Jurkat, Clone E6-1 (cell line): ENCODE measurements around the gene PCID2.

ENCODE experiments used
- DNase-seq: peaks from one replicate; pipeline ENCODE4 v3.0.0-alpha.2; 2011; ENCODE audit warnings: low read depth, low spot score
- H3K4me3 ChIP-seq: 2 replicates; pipeline ENCODE4 v1.5.1; 2011; ENCODE audit warnings: mild to moderate bottlenecking, low read length, control low read depth, moderate library complexity

The PCID2 gene

DNA sequence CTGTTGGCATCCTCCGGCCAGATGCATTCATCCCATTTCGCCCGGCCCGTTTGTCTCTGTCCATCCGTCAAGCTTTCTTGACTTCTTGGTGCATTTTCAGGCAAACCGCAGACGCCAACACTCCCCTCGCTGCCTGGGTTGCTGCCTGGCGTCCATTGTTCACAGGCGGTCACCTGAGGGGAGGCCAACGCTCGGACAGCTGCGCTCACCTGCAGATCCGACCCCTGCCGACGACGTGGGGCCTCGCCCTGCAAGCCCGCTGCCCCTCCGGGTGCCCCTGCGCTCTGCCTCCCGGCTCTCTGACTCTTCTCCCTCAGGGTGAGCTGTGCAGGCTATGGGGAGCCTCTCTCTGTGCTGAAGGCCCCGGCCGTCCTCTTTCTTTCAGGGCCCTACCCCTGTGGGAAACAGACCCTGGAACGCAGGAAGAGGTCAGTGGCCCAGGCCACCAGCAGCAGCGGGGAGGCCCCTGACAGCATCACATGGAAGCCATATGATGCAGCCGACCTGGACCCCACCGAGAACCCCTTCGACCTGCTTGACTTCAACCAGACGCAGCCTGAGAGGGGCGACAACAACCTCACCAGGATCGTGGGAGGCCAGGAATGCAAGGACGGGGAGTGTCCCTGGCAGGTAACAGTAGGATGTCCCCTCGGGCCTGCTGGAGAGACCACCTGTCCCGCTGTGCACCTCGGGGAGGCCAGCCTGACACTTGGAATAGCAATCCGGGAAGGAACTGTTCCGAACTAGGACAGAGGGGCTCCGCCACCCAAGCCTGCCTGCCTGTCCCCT lies 64.8 kb downstream of the PCID2 start:
- DNase-seq, result no peak
- H3K4me3 ChIP-seq, result no peak overlapping the region

DNA sequence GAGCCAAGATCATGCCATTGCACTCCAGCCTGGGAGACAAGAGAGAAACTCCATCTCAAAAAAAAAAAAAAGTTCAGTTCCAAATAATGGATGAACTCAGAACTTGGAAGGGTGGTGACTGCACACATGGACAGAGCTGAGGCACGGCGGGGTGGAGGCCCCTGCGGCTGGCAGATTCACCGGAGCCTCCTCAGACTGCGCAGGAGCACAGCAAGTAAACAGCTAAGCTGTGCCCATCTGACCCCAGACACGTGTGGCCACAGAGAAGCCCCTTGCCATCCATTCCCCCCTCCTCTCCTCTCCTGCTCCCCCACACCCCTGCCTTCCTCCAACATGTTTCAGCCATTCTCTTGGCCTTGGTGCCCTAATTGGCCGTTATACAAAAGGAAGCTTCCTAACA lies 65.6 kb downstream of the PCID2 start:
- no peak overlapping the region for H3K4me3 ChIP-seq
- no peak for DNase-seq

DNA sequence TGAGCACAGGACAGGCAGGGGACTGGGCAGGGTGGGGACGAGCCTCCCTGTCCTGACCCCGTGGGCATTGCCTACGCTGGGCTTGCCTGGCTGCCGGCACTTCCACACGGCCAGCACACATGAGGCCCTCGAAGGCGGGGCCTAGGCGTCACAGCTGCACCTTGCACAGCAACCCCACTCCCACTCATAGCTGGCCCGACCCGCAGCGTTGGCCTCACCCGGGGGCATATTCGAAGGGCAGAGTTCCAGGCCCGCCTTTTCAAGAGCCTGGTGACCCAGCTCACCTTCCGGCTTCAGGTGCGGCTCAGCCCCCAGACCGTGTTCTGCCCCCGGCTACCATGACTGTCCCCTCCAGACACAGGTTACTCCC lies 66.9 kb downstream of the PCID2 start:
- no peak overlapping the region for H3K4me3 ChIP-seq
- no peak for DNase-seq

DNA sequence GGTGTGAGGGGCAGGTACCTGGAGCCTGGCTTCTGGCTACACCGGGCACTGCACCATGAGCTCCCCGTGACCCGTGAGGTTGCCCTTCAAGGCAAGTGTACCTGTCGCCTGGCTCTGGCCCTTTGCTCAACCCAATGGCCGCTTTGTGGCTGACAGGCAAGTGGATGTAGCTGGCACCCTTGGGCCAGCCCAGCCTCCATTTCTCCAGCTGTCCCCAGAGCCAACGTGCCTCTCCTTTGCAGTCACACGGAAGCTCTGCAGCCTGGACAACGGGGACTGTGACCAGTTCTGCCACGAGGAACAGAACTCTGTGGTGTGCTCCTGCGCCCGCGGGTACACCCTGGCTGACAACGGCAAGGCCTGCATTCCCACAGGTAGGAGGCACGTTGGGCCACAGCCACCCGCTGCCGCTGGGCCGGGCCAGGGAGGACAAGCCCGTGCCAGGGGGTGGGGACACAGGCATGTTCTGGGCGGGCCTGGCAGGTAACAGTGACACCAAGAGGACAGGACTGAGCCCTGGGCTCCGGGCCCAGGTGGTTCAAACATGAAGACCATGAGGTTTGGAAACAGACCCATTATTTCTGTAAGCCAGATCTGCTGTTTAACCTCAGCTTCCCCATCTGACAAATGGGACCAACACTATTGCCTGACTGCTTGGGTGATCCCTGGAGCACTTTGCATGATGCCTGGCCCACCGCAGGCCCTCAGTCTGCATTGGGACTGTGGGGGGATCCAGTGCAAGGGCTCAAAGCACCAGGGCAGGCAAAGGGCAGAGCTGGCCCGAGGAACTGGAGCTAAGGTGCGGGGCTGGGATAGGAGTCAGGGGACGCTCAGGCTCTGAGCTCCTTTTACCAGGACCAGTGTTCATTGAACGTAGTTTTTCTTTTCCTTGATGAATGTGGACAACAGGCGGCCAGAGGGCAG lies 67.5 kb downstream of the PCID2 start:
- DNase-seq, result no peak
- no peak overlapping the region for H3K4me3 ChIP-seq

DNA sequence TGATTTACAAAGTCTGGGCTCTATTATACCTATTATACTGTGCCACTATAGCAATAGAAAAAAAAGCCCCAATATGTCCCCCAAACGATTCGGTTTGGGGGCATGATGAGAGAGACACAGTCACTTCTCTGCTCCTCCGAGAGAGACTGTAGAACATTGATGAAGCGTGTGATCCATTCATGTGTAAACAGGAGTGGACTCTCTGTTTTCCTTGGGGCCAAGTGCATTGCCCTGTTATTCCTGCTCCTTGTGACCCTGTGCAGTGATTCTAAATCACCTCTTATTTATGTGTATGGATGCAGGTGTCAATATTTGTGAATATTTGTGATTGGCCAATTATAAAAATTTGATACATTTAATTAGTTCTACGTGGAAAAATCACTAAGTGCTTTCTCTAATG lies 68.9 kb downstream of the PCID2 start:
- no peak for DNase-seq

DNA sequence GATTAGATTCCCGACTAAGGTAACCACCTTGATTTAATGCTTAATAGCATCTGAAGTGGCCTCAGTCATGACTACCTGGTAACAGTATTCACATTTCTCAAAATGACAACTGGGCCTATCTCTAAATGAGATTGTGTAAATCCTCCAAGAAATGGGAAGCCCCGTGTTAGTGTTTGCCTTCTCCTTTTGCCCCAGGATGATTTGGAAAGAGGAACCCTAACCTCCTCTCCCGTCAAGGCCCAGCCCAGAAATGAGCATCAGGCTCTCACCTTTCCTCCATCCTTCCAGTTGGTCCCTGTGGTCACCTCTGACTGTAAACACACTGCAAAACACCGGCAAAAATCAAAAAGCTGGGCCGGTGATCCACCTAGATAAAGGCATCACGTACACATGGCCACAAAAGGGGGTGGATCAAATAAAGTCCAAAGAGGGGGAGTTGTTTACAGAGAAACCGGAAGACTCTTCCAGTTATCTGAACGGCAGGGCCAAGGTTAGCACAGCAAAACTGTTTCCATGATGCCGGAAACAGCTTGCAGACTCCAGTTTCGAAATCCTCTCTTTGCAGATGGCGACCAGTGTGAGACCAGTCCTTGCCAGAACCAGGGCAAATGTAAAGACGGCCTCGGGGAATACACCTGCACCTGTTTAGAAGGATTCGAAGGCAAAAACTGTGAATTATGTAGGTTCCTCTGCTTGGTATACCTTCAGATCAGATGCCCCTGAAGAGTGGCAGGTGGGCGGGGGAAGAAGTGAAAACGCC lies 69.5 kb downstream of the PCID2 start:
- no peak overlapping the region for H3K4me3 ChIP-seq
- DNase-seq, result no peak

More for the DNA sequence above, 68.9 kb downstream of the PCID2 start:
- no peak overlapping the region for H3K4me3 ChIP-seq

- DNase-seq, result no peak
- H3K4me3 ChIP-seq, result no peak overlapping the region
Observed at GRCh38 chr13:113137691-113138298, 70.7 kb downstream of the PCID2 start.

DNA sequence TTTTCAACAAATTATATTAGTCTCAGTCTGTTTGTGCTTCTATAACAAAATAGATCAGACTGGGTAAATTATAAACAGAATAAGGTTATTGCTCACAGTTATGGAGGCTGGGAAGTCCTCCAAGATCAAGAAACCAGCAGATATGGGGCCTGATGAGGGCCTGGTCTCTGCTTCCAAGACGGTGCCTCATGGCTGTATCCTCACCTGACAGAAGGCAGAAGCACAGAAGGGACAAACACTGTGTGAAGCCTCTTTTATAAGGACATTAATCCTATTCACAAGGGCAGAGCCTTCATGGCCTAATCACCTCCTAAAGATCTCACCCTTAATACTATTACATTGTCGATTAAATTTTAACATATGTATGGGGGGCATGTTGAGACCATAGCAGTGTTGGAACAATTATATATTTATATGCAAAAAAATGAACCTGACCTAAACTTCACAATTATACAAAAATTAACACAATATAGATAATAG lies 73.1 kb downstream of the PCID2 start:
- no peak for DNase-seq
- H3K4me3 ChIP-seq, result no peak overlapping the region

DNA sequence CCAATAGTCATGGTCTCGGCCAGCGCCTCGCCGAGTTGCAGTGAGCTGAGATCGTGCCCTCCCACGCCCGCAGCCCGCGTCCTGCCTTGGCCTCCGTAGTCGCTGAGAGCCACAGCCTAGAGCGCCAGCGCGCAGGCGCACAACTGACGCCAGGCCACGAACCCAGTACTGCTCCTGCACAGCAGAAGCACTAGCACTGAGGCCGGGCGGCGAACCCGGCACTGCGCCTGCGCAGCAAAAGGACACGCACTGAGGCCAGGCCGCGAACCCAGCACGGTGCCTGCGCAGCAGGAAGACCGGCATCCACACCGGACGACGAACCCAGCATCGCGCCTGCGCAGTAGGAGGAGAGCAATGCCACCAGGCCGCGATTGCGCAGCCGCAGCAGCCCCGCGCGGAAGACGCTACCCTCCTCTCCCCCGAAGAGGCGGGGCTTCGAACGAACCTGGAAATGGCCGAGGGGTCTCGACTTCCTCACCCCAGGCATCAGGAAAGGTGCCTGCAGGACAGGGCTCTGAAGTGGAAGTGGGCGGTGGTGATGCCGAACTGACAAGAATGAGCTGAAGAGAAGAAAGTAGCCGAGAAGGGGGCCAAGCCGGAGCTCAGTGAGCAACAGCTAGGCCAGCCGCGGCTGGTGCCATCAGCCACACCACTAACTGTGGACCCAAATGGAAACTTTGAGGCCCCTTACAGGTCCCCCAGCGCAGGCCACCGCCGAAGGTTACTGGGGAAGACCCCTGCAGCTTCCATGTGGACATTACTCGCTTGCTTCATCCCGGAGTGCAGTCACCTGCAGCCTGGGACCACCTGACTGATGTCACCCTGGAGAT lies 78.3 kb downstream of the PCID2 start:
- no peak for DNase-seq
- H3K4me3 ChIP-seq, result no peak overlapping the region

GRCh38 chr13:113129480-113129879 lies 79.0 kb downstream of the PCID2 start:
- no peak overlapping the region for H3K4me3 ChIP-seq
- no peak for DNase-seq
